GM19035 (cell line): Measurements from ENCODE around the gene SCT.

ENCODE experiments used
- ATAC-seq: cut with Tn5 transposase; IDR thresholded peaks from one replicate; pipeline ENCODE4 v1.9.1; 2021; ENCODE audit not compliant: unreplicated experiment

The SCT gene

DNA sequence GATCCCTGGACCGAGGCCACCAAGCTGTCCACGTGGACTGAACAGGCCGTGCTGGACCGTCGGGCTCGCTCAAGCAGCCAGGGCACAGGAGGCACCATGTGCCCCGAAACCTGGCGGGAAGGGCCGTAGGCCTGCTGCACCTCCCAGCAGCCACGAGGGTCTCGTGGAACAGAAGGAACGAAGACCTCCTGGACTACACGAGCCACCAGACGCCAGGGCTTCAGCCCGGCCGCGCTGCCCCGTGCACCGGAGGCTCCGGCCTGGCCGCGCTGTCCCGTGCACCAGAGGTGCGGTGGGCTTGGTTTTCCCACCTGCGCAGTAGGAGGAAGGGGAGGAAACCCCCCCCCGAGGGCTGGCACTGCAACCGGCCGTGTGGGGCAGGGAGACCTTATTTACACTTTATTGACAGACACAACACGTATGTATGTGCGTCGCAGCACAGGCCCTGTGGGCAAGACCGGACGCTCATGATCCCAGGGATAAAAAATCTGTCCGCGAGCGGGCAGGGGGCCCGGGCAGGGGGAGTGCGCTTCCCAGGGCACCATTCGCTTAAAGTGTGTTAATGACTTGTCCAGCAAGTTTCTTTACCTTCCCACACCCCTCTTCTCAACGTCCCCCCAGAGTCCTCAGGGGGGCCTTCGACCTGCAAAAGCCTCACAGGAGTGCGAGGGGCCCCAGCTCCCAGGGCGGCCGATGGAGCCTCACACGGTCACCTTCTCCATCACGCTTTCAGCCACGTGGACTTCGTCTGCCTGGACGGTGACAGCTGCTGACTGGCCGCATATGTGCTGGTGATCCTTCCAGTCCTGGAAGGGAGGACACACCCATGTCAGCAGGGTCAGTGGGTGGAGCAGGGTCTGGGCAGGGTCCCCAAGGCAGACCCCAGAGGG lies 17.1 kb upstream of the SCT start:
- no peak for ATAC-seq

DNA sequence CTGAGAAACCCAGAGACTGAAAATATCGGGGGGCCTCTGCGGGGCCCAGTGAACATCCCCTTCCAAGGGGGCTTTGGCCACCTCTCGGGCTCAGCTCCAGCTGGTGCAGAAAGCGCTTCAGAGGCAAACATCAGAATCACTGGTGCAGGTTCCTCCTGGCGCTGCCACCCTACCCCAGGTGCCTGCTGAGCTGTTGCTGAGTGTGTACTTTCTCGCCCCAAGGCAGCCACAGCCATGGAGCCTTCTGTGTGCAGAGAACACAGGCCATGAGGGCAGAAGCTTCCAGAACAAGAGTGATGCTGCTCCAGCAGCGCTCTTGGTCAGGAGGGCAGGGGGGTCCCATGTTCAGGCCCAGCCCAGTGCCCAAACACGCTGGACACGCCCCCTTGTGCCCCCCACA lies 16.4 kb upstream of the SCT start:
- no peak for ATAC-seq

DNA sequence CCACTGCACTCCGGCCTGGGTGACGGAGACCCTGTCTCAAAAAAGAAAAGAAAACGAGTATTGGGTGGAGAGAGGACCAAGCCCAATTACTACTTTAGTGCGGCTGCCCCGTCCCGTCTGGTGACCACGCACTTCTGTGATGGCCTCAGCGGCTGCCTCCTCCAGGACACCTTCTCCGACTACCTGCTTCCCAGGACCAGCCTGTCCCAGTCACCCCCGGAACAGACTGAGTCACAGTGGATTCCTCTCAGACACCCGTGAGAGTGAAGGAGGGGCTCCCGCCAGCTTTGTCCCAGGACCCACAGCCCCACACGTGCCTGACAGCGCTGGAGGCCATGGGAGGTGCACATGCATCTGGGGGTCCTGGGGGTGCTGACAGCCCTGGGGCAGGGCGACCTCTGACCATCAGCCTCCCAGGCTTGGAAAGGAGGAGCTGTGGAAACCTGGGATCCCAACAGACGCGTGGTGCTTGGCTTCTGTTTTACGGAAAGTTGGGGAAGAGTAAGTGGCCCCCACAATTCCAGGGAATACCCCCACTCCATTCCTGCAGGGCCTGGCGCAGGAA lies 14.9 kb upstream of the SCT start:
- no peak for ATAC-seq

DNA sequence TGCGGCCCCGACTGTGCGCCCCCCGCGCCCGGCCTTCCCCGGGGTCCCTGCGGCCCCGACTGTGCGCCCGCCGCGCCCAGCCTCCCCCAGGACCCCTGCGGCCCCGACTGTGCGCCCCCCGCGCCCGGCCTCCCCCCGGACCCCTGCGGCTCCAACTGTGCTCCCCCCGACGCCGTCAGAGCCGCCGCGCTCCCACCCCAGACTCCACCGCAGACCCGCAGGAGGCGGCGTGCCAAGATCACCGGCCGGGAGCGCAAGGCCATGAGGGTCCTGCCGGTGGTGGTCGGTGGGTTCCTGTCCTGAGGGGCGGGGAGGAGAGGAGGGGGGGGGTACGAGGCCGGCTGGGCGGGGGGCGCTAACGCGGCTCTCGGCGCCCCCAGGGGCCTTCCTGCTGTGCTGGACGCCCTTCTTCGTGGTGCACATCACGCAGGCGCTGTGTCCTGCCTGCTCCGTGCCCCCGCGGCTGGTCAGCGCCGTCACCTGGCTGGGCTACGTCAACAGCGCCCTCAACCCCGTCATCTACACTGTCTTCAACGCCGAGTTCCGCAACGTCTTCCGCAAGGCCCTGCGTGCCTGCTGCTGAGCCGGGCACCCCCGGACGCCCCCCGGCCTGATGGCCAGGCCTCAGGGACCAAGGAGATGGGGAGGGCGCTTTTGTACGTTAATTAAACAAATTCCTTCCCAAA lies 13.2 kb upstream of the SCT start:
- ATAC-seq: no peak

DNA sequence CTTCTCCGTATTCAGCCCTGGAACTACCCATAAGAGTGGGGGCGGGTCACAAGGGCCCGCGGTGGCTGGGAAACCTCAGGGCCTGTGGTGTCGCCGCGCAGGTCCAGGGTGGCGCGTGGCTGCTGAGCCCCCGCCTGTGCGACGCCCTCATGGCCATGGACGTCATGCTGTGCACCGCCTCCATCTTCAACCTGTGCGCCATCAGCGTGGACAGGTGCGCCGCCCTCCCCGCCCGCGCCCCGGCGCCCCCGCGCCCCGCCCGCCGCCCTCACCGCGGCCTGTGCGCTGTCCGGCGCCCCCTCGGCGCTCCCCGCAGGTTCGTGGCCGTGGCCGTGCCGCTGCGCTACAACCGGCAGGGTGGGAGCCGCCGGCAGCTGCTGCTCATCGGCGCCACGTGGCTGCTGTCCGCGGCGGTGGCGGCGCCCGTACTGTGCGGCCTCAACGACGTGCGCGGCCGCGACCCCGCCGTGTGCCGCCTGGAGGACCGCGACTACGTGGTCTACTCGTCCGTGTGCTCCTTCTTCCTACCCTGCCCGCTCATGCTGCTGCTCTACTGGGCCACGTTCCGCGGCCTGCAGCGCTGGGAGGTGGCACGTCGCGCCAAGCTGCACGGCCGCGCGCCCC lies 12.5 kb upstream of the SCT start:
- ATAC-seq: no peak

DNA sequence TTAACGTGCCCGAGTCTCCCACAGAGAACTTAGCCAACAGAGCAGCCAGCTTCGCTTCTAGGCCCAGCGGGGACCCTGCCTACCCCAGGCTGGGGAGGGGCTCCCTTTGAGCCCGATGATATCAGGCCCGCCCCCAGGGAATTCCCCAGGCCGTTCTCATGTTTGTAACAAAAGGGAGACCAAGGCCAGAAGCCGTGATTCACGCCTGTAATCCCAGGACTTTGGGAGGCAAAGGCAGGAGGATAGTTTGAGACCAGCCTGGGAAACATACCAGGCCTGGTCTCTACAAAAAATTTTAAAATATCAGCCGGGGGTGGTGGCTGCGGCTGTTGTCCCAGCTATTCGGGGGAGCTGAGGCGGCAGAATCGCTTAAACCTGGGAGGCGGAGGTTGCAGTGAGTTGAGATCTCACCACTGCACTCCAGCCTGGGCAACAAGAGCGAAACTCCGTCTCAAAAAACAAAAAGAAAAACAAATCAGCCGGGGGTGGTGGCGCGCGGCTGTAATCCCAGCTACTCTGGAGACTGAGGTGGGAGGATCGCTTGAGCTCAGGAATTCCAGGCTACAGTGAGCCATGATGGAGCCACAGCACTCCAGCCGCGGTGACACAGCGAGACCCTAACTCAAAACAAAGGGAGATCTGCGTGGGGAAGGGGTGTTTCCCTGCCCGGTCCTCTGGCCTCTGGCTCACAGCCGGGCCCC lies 11.8 kb upstream of the SCT start:
- ATAC-seq: no peak

DNA sequence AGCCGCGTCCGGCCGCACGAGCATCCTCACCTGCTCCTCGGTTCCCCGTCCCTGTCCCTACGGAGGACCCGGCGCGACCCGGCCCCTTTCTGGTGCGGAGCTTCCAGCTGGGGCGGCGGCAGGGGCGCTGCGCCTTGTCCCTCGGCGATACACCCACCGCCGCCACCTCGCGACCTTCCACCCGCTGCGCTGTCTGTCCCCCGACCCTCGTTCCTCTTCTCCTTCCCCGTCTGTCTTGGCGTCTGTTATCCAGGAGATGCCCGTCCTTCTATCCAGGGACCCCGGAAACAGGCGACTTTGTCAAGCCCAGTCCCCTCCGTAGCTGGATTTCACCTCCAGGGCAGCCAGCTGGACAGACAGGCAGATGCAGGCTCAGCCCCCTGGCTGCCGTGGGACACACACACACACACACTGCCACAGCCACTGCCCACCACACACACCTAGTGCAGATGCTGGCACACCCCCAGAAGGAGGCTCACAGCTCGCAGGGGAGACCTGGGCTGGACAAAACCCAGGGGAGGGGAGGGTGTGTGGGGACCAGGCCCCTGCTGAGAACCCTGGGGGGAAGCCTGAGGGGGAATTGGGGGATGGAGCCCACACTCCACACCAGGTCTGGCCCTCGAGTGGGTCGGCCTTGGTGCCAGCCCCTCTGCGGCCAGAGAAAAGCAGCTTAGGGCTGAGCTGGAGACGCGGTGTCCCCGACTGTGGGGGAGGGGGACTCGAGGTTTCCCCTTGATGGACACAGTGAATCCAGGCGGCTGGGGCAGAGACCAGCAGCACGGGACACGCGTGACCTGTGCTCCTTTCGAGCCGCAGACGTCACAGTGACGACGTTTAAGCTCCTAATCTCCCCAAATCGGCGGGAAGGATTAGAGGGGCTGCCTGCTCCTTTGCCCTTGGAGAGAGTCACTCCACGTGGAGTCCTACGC lies 10.9 kb upstream of the SCT start:
- no peak for ATAC-seq

DNA sequence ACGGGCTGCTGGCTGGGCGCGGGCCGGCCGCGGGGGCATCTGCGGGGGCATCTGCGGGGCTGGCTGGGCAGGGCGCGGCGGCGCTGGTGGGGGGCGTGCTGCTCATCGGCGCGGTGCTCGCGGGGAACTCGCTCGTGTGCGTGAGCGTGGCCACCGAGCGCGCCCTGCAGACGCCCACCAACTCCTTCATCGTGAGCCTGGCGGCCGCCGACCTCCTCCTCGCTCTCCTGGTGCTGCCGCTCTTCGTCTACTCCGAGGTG lies 10.3 kb upstream of the SCT start:
- no peak for ATAC-seq

DNA sequence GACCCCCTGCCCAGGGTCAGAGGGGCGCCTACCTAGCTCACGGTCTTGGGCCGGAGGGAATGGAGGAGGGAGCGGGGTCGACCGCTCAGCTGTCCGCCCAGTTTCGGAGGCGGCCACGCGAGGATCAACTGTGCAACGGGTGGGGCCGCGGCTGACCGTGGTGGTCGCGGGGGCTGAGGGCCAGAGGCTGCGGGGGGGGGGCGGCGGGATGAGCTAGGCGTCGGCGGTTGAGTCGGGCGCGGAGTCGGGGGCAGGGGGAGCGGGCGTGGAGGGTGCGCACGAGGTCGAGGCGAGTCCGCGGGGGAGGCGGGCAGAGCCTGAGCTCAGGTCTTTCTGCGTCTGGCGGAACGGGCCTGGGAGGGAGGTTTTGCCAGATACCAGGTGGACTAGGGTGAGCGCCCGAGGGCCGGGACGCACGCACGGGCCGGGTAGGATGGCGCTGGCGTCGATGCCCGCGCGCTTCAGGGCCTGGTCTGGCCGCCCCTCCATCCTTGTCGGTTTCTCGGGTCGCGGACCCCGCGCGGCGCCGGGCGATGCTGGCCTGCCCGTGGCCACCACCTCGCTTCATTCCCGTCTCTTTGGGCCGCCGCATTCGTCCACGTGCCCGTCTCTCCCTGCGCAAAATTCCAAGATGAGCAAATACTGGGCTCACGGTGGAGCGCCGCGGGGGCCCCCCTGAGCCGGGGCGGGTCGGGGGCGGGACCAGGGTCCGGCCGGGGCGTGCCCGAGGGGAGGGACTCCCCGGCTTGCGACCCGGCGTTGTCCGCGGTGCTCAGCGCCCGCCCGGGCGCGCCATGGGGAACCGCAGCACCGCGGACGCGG lies 9.7 kb upstream of the SCT start, which contains the start of gene DRD4:
Gene DRD4 (plus strand): TSS at position 759 of the 822 bp plus-strand sequence. CDS start 36 bp downstream, at position 795.
- no peak for ATAC-seq

DNA sequence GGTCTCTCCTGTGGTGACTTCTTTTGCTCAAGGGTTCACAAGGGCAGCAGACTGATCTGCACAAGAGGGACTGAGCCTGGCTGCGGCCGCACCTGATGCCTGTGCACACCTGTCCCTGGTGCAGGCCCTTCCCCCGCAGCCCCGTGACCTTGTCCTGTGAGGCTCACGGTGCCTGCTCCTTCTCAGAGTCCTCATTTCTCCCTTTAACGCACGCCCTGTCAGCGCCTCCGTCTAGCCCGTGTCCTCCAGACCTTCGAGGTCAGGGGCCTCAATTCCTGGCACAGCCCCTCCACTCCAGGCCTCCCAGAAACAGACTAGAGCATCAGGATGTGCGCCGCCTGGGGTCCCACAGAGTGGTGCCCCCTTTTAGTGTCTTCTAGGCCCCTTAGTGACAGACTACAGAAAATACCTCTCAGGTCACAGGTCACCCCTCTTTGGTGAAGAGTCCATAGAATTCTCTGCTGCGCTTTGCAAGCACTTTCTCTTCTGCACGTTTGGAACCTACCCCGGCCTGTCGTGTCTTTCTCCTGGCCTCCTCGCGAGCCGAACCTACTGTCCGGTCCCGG lies 9.0 kb upstream of the SCT start:
- ATAC-seq: no peak

DNA sequence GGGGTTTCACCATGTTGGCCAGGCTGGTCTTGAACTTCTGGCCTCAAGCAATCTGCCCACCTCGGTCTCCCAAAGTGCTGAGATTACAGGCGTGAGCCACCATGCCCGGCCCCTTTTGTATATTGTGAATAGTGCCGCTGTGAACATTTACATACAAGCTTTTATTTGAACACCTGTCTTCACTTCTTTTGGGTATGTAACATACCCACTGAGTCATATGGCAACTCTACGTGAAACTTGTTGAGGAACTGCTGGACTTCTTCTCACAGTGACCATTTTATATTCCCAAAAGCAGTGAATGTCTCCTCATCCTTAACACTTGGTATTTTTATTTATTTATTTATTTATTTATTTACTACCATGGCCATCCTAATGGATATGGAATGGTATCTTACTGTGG lies 3.9 kb upstream of the SCT start:
- ATAC-seq: no peak

DNA sequence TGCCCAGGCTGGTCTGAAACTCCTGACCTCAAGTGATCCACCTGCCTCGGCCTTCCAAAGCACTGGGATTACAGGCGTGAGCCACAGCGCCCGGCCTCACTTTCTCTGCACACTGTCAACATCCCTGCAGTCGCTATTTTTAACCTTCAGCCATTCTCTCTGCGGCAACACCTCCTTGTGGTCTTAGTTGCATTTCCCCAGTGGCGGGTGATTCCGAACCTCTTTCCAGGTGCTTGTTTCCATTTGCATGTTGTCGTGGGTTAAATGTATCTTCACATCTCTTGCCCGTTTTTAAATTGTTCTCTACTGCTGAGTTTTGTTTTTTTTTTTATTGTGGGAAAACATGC lies 2.2 kb upstream of the SCT start:
- no peak for ATAC-seq

DNA sequence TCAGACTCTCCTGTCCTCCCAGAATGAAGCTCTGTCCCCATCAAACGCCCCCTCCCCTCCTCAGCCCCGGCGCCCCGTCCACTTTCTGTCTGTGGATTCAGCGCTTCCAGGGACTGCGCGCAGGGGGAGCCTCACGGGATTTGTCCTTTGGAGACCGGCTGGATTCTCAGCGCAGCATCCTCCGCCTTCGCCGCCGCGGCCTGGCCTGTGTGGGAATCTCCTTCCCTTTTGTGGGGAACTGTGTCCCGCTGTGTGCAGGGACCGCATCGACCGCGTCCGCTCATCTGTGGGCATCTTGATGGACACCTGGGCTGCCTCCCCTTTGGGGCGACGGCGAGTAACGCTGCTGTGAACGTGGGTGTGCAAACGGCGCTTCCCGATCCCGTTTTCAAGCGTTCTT lies 1.1 kb upstream of the SCT start:
- ATAC-seq: no peak

DNA sequence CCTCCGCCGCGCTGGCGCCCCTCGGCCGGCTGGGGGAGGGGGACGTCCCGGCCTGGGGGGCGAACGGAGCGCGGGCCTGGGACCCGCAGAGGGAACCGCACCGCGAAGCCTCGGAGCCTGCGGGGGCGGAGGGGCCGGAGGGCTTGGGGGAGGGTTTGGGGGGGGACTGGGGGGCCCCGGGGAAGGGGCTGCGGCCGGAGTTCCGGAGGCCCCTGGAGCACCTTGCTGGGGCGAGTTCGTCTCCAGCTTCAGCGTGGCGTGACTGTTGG lies 261 bp upstream of the SCT start:
- ATAC-seq: no peak

DNA sequence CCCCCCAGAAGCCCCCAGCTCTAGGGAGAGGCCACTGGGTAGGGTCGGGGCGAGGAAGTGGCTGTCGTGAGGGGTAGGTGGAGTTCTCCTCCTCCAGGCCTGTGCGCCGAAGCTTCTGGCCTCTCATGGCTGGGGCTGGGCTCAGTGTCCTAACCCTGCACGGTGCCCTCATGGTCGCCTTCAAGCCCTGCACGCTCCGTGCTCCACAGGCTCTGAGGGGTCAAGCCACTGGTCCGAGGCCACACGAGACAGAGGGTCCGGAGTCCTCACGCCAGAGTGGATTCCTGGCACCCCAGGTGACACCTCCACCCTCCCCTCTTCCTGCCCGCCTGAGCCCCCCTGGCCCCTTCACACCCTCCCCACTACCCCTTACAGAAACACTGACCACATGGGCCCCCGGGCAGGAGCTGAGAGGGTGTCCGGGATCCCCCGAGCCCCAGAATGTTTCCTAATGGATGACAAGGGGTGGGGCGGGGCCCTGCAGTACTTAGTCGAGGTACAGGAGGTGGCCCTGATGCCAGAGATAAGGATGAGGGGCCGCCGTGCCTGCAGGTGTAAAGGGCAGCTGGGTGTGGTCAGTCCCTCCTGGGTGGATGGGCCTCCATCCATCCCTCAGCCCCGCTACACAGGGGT lies 1.2 kb downstream of the SCT start:
- ATAC-seq: no peak

DNA sequence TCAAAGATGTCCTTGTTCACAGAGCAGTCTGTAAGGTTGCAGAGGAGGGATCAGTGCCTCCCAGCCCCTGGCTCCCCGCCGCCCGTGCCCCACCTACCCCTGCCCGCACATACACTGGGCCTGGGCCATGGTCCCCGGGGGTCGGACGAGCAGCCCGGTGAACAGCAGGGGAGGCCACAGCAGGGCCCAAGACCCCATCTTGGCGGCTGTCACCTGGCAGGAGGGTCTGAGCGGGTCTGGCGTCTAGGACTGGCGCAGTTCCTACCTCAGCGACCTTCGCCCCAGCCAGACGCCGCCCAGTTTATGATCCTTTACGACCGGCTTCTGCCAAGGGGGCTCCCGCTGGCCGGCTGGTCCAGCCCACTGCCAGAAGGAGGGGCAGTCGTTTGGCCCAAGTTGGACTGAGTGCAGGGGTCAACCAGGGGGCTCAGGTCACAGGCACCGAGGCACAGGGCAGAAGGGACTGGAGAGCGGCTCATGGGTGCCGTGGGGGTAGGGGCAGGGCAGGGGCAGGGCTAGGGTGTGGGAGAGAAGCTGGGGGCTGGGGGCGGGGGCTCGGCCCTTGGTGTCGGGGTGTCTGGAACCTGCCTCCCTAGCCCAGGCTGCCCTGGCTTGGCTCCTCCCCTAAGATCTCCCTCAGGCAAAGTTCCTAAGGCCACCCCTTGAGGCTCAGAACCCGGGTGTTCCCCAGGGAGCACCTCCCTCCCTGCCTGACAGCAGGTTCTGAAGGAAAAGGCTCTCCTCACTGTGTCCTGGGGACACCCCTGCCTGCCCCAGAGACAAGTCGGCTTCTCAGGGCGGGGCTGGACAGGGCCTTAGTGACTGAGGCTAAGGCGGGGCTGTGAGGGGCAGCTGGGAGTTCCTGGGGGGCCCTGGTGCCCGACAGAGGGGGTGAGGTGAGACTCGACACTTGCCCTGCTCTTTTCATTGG lies 2.0 kb downstream of the SCT start, which contains the start of gene CDHR5:
Gene CDHR5 (minus strand): TSS at position 251 of the 931 bp plus-strand sequence. CDS start 53 bp downstream, at position 198.
- ATAC-seq: no peak

DNA sequence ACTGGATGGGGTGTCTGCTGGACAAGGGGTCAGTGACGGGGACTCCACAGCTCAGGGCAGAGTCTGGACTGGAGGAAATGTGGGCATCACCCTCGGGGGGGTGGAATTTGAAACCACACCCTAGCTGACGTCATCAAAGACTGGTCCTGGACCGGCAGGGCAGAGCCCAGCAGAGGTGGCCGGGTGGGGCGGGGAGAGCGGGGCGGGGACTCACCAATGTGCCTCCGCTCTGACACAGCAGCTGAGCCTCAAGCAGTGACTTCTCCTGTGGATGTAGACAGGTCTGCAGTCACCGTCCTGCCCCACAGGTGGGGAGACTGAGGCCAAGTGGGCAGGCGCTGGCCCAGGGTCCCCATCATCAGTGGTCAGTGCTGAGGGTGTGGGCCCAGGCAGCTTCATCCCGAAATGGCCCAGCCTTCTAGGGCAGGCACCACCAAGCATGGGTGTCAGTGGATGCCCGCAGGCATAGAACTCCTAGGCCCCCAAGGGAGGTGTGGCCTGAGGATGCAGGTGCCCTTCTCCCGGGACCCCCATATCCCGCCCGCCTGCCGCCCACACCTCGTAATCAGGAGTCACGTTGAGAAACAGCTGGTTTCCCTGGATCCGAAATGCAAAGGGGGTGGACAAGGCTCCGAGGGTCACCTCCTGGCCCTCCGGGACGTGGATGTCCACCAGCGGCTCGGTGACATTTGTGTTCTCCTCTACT lies 2.8 kb downstream of the SCT start:
- ATAC-seq: no peak
